HG03342 (cell line): Measurements from ENCODE around the gene IL36B.

ENCODE experiments used
- ATAC-seq: cut with Tn5 transposase; IDR thresholded peaks from one replicate; pipeline ENCODE4 v1.9.1; 2021; ENCODE audit warnings: mild to moderate bottlenecking, moderate library complexity; ENCODE audit not compliant: unreplicated experiment

The IL36B gene

GRCh38 chr2:113076954-113077669 lies 24.4 kb upstream of the IL36B start:
- ATAC-seq: no peak

DNA sequence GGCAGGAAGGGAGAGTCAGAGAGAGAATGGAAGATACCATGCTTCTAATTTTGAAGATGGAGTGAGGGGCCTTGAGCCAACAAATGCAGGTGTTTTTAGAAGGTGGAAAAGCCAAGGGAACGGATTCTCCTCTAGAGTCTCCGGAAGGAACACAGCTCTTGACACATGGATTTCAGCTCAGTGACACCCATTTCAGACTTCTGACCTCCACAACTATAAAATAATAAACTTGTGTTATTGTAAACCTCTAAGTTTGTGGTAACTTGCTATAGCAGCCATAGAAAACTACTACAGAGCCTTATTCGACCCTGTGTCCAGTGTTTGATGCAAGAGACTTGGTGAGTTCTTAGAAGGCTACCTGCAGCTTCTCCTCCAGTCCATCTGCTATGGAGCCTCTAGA lies 22.9 kb upstream of the IL36B start:
- no peak for ATAC-seq

DNA sequence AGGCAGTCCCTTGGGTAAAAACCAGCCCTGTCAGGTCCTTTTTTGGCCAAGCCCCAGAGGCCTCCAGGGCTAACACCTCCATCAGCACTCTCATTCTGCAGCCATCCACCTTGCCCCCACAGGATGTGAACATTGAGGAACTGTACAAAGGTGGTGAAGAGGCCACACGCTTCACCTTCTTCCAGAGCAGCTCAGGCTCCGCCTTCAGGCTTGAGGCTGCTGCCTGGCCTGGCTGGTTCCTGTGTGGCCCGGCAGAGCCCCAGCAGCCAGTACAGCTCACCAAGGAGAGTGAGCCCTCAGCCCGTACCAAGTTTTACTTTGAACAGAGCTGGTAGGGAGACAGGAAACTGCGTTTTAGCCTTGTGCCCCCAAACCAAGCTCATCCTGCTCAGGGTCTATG lies 22.4 kb upstream of the IL36B start:
- no peak for ATAC-seq

DNA sequence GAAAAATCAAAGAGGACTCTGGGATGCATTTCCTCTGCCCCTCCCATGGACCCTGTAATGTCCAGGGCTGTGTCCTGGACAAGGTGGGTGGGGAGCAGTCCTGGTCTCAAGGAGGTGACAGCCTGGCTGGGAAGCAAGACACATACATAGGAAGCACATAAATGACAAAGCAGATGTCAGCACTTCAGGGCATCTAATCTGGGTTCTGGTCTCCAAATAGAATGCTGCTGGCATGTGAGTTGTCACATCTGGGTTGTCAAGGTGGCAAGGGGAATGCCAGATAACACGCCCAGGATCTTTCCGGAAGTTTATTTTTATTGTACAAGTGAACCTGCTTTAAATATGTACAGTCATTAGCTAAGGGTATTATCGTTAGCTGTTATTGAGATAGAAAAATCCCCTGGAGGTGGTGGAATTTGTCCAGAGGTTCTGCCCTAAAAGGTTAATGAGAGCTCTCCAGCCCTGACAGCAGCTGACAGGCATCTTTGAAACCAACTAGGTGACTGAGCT lies 20.7 kb upstream of the IL36B start:
- no peak for ATAC-seq

DNA sequence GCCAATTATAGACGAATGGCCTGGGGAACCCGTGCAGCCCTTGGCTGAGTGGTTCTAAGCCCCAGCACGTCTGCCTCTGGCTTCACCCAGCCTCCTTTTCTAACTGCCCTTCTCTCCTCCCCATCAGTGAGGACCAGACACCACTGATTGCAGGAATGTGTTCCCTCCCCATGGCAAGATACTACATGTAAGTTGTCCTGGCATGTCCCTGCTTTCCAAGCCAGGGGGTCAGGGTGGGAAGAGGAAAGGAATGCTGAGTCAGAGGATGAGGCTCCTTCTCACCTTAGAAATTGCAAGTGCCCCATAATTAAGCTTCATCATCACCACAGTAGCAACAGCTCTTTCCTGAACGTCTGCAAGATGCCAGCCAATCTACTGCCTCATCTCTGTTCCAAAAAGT lies 19.9 kb upstream of the IL36B start:
- ATAC-seq: no peak

GRCh38 chr2:113070606-113070975 lies 17.9 kb upstream of the IL36B start:
- ATAC-seq: no peak

DNA sequence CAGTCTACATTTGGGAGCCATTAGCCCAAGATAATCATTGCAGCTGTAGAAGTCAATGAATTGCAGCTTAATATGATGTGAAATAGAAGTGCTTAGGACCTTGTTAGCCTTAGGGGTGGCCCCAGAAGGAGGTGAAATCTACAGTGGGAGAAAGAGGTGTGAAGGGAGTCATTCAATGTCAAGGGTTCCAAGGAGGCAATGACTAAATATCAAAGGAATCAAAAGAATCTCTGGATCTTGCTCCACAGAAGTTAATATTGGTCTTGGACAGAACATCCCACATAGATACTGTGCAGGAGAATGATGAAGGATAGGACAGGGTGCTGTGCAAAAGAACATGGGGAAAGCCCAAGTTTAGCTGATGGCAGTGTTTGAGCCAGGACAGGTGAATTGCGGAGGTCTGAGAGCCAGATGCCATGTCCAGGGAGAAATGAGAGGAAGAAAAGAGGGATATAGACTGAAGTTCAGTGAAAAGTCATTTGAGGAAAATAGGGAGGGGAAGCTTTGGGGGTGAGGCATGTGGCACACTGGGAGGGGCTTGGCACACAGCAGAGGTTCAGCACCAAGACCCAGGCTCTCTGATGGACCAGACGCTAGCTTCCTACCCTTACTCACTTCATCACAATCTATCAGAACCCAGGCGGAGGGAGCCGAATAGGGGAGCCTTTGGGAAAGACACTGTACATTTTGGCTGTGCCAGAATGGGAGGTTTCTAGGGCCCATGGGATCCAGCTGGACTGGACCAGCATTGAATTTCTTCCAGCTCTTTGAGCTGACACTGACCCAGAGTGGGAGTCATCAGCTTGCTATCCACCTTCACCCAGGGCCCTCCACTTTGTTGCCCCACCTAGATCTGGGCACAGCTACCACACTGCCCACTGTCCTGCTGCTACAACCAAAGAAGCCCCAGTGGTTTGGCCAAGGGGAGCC lies 17.3 kb upstream of the IL36B start:
- no peak for ATAC-seq

DNA sequence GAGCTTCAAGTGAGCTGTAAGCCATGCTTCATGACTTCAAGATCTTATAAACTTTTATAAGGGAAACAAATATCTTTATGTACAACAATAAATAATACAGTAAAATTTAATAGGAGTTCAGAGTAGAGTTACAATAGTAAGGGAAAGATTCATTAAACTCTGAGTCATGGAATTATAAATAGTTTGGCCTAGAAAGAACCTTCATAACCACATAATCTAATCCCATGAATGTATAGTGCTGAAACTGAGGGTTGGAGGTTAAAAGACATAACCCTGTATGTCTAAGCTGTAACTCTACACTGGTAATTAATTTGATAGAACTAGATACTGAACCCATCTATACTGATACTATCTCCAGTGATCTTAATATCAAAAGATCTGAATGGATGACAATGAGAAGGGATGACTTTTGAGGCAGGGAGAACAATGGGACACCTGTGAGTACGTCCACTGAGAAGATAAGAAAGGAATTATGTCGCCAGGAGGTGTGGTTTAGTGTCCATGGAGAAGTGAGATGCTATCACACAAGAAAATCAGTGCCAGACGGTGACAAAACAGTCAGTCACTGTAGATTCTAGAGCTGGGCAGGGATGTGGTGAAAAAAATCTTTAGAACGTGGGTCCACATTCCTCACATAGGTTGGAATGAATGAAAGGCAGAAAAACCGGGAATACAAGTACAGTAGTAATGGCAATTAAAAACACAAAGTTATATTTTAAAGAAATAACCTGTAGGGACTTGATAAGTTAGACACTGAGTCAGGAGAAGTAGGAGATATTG lies 16.2 kb upstream of the IL36B start:
- ATAC-seq: no peak

- ATAC-seq: no peak
These were observed 15.6 kb upstream of the IL36B start for GRCh38 chr2:113068249-113068648.

- no peak for ATAC-seq
These were observed 15.0 kb upstream of the IL36B start, which contains the start of gene IL1F10 for GRCh38 chr2:113067681-113068080. Gene IL1F10, plus strand, starts transcription at chr2:113067970. Its CDS starts 4,769 bp downstream, at chr2:113072739.

GRCh38 chr2:113064898-113065297 lies 12.2 kb upstream of the IL36B start:
- ATAC-seq: no peak

DNA sequence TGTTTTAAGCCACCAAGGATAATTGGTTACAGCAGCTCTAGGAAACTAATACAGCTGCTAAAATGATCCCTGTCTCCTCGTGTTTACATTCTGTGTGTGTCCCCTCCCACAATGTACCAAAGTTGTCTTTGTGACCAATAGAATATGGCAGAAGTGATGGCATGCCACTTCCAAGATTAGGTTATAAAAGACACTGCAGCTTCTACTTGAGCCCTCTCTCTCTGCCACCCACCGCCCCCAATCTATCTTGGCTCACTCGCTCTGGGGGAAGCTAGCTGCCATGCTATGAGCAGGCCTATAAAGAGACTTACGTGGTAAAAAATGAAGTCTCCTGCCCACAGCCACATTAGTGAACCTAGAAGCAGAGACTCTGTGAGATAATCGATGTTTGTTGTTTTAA lies 11.6 kb upstream of the IL36B start:
- no peak for ATAC-seq

DNA sequence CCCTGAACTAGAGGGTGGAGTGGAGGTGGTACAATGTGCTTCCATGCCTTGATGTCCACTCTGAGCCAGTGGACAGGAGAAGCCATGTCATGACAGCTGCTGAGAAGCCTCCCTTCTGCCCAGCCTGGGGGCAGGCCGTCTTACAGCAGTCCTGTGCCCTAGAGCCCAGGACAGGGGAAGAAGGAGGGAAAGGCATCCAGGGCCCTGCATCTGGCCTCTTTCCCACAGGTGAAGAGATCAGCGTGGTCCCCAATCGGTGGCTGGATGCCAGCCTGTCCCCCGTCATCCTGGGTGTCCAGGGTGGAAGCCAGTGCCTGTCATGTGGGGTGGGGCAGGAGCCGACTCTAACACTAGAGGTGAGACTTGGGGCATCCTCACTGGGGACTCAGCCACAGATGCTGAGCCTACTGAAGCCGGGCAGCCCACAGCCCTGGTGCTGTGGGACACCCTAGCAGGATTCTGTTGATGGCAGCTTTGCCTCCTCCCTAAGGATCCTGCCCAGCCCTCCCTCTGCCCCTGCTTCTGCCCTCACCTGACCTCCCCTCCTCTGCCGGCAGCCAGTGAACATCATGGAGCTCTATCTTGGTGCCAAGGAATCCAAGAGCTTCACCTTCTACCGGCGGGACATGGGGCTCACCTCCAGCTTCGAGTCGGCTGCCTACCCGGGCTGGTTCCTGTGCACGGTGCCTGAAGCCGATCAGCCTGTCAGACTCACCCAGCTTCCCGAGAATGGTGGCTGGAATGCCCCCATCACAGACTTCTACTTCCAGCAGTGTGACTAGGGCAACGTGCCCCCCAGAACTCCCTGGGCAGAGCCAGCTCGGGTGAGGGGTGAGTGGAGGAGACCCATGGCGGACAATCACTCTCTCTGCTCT lies 9.5 kb upstream of the IL36B start:
- ATAC-seq: no peak

GRCh38 chr2:113061241-113061640 lies 8.6 kb upstream of the IL36B start:
- ATAC-seq: no peak

DNA sequence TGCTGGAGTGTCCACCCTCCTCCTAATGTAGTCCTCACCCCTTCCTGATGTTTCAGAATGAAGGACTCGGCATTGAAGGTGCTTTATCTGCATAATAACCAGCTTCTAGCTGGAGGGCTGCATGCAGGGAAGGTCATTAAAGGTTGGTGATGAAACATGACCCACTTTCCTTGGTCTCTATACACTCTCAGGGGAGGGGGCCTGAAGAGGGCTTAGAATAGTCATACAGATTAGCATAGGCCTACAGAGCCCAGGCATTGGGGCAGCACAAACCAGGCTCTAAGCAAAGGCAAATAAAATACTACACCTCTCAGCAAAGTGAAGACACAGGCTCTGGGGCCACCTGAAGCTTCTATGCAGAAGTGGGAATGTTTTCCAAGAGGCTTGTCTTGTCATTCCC lies 8.1 kb upstream of the IL36B start:
- ATAC-seq: no peak

GRCh38 chr2:113060396-113060795 lies 7.7 kb upstream of the IL36B start:
- ATAC-seq: no peak

DNA sequence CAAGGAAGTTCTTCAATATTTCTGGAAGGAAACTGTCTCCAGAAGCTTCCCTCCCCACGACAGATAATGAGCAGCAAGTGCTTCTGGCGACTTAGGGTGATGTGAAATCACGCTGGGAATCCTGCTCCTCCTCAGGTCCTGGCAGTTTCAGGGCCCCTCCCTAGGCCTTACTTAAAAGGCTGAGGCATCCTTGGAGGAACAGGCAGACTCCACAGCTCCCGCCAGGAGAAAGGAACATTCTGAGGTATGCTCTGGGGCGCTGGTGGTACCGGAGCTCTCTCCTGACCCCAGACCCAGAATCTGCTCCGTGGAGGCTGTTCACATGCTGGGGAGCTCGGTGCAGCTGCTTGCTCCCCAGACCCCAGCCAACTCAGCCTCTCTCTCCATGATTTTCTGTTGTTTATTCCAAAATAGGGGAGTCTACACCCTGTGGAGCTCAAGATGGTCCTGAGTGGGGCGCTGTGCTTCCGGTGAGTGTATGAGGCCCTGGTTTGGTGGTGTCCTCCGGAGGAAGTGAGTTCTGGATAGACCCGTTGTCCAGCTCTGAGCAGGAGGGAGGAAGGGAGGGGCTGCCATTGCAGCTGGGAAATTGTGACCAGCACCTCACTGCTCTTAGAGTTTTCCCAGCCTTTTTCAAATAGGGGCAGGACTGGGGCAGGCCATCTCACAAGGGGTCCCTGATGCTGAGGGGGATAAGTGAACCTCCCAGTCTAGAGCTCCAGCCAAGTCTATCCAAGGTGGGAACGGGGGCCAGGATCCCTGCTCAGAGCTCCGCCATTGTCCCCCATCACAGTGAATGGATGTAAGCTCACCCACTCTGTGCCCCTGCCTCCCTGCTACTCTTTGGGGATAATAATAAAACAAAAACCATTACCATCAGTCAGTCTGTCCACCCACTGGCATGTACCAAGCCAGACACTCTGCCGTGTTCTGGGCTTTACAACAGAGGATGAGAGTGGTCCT lies 6.6 kb upstream of the IL36B start, which contains the start of gene IL36RN:
Gene IL36RN (plus strand): TSS at position 201 of the 963 bp plus-strand sequence. CDS start 241 bp downstream, at position 442.
- no peak for ATAC-seq

DNA sequence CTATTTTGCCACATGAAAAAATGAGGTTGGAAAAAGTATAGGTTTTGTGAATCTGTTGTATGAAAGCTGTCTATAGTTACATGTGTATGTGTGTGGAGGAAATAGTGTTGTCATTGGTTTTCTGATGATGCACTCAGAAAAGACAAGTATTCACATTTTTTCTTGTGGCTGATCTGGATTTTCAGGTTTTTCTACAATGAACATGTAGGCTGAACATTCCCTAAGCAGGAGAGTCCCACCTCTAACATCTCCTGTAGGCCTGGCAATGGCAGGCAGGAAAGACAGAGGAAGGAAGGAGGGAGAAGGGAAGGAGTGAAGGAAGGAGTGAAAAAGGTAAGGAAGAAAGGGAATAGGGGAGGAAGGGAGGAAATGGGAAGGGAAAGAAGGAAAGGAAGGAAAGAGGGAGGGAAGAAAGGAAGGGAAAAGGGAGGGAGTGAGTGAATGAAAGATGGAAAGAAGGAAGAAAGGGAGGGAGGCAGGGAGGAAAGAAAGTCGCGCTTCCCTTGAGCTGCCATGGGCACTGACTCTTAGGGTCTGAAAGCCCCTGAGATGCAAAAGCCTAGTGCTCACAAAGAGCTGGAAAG lies 5.8 kb upstream of the IL36B start:
- no peak for ATAC-seq

- ATAC-seq: no peak
These were observed 4.5 kb upstream of the IL36B start for GRCh38 chr2:113057117-113057516.
